CD4-positive, alpha-beta T cell treated with Interleukin-10 for 1 hour (primary cell): ENCODE measurements around the gene TP73.
A peak's percentile ranks its signal among the peaks of the same experiment; 100 is the strongest.

ENCODE experiments used
- DNase-seq: peaks from one replicate; pipeline ENCODE4 v3.0.0-alpha.2; 2020

Gene TP73

GRCh38 chr1:3691421-3692204 is 39.3 kb downstream of the TP73 start:
- no peak for DNase-seq

GRCh38 chr1:3692598-3692997 is 40.3 kb downstream of the TP73 start:
- DNase-seq, result no peak

DNA sequence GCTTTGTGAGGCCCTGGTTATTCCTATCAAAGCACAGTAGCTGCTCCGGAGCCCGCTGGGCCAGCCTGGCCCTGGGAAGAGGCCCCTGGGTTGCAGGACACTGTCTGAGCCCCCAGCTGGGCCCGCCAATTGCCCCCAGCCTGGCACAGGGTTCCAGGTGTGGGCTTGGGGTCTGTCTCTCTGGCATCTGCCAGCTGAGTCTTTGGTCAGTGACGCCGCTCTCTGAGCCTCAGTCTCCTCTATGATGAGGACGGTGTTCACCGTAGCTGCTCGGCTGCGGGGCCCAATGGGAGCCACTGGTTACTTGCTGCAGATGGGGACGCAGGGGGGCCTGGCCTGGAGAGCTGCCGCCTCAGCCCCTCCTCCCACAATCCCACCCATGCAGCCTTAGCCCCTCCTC is 41.0 kb downstream of the TP73 start:
- DNase-seq, result no peak

DNA sequence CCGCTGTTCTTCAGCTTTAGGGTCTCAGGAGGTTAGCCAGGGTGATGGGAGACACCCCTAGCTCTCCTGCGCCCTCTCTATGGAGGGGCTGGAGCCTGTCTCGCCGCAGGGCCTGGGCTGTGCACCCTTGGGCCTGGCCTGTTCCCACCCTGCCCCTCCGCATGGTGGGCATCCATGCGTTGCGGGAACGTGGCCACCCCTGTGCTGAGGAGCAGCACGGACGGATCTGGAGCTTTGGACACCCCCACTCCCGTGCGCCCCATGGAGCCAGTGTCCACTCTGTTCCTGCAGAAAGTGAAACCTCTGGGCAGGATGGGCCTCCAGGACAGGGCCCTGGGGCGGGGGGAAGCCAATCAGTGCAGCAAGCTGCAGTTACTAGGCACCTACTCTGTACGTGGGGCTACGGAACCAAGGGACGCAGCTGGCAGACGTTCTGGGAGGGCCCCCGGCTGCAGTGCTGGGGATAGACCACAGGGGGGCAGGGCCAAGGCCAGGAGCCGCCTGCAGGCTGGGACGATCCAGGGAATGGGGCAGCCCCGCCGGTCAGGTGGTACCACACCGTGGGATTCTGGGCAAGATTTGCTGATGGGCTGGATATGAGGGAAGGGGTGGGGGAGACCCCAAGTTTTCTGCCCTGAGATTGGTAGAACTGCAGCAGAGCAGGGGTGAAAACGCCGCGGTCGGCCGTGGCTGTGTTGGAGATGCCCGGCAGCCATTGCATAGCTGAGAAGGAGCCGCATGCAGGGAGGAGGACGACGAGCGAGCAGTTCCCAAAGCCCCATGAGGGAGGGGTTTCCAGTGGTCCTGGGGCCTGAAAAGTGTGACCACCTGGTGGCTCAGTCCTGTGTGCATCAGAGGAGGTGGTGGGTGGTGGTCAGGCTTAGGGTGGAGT is 43.3 kb downstream of the TP73 start:
- peak; percentile 17 for DNase-seq

GRCh38 chr1:3696689-3697088 is 44.4 kb downstream of the TP73 start:
- no peak for DNase-seq

DNA sequence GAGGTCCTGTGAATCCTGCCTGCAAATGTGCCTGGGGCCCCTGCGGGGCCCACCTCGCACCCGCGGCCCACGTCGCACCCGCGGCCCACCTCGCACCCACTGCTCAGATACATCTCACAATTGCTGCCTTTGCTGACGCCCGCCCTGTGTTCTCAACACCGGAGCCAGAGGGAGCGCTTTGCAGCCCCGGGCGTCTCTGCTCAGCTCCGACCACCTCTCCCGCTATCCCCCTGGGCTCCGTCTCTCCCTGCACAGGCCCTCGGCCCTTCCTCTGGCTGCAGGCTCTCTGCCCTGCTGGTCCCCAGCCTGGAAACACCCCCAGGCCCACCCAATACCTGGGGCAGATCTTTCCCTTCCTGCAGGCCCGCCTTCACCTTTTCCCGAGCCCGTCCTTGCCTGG is 44.8 kb downstream of the TP73 start:
- no peak for DNase-seq

DNA sequence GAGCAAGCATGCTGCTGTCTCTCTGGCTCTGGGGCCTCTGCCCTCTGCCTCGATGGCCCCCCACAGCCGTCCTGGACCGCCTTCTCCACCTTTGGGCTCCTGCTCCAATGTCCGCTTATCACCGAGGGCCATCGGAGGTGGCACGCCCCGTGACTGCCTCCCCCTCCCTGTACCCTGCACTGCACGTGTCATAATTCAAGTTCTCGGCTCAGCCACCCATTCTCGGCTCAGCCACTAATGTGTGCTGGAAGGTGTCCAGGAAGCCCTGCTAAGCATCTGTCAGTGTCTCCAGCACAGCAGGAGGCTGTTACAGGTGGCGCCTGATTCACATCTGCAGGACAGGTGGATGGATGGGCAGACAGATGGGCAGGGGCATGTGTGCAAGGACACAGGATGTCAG is 45.5 kb downstream of the TP73 start:
- DNase-seq, result no peak

DNA sequence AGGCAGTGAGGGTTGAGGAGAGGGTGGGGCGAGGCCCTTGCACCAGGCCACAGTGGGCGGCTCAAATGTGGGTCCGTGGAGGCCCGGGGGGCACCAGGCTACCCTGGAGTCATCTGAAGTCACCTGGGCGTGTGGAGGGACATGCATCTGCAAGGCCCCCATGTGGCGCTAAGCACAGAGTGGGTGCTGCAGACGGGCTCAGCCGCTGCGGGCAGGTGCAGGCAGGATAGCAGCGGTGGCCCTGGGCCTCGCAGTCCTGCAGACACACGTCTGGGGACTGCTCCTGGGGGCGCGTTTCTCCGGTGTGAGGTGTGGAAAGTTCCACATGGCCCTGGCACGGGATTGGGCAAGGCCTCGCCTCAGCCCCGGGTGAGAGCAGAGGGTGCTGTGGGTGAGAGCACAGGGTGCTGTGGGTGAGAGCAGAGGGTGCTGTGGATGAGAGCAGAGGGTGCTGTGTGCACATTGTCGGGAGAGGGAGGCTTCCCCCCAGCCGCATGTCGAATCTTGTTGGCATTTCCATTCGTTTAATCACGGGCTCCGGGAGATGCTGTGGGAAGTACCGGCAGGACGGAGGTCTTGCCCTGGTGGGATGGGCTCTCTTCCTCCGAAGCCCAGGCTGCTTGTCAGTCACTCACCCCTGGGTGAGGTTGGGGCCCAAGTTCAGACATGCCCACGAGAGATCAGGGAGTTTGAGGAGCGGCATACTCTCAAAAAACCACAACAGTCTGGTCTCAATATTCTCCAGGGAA is 46.5 kb downstream of the TP73 start:
- DNase-seq, result no peak

DNA sequence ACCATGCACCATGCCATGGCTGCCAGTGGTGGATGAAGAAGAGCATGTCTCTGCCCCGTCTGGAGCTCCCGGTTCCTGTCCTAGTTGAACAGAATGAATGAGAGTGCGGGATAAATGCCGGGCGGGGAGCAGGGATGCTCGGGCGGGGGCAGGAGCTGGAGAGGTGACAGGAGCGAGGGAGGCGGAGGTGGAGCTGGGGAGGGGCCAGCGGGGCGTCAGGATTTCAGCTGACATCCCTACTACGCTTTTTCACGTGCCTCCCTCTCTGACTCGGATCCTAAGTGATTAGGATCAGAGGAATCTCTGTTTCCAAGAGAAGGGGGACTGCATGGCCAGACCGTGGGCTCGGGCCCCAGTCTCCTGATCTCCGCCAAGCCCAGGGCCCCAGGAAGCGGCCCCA is 47.3 kb downstream of the TP73 start:
- DNase-seq, result no peak

DNA sequence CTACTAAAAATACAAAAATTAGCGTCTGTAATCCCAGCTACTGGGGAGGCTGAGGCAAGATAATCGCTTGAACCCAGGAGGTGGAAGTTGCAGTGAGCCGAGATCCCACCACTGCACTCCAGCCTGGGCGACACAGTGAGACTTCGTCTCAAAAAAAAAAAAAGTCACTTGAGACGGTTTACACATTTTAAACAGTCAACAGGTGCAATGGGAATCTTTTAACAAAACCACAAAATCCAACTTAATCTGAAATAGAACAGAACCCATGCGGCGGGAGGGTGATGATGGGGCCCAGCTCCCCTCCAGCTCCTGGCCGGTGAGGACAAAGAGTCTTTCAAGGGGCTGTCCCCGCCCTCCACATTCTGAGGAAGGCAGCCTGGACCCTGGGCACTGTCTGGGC is 48.3 kb downstream of the TP73 start:
- no peak for DNase-seq

- DNase-seq, result no peak
These were observed 50.2 kb downstream of the TP73 start for GRCh38 chr1:3702528-3702927.

DNA sequence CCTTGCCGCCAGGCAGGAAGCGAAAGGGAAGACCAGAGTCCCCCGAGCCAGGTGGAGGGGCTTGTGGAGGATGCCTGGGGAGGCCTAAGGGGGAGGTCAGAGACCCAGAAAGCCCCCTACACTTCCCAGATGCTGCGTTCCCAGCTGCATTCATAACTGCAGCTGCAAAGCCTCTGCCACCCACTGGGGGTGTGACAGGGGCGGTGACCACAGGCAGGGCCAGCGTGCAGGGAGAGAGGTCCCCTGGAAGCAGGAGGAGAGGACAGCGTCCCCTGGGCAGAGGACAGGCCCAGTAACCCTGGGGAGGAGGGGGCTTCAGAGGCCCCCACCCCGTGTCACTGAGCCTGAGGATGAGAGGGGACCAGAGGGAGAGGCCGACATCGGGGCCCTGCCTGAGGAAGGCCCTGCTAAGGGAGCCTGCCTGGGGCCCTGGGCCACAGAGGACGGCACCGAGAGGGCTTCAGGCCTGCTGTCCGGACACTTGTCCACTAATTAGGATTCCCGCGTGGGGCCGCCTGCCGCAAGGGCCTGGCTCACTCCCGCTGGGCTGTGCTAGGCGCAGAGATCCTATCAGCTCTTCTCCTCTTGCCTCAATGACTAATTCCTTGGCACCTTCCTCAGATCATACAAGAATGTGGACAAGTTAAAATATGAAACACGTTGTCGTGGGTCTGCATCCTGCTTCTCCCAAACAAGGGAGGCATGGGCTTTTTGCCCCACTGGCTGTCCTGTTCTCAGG is 50.8 kb downstream of the TP73 start:
- no peak for DNase-seq

- DNase-seq, result no peak
These were observed 51.6 kb downstream of the TP73 start for GRCh38 chr1:3703786-3704371.

DNA sequence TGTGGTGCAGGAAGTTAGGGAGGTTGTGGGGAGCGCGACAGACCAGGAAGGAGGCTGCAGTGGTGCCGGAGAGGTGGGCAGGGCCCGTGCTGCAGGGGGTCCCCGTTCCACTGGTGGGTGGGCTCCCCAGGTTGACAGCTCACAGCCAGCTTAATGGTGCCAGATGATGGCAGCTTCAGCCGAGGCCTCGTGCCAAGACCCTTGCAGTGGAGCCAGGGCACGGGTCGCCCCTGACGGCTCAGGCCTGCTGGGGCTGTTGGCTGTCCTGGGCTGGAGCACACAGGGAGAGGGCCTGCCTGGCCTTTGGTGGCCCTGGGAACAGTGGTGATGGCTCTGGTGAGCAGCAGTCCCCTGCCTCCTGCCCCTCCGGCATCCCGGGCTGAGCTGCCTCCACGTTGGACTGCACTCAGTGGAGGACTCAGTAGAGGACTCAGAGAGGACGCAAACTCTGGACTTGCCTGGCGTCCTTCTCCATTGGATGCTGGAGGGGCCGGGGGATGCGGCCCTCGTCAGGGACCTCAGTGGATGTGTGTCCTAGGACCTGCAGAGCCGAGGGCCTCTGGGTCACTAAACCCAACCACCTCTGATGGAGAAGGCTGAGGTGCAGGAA is 53.1 kb downstream of the TP73 start:
- DNase-seq, result no peak

DNA sequence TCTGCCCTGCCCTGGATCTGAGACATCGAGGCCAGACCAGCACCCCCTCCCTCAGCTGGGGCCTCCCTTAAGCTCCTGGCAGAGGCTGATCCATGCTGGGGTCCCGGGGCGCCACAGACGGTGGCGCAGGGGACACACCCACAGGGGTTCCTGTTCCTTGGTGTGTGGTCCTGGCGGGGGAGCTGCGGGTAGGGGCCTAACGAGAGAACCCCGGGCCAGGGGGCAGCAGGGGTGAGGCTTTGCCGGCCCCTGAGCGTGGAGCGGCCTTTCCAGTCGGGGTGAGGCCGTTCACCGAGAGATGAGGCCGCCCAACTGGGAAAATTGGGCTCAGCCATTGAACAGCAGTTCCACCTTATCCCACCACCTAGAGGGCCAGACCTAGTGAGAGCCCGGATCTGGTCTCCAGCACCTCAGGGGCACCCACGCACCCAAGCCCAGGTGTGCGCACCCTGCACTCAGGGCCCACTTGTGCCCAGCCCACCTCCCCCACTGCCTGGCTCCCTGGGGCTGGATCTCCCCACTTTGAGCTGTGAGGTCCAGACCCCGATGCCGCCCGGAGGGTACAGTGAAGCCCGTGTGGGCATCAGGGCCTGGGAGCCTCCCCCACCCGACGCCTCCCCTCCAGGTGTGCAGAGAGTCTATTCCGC is 54.5 kb downstream of the TP73 start:
- DNase-seq, result no peak

DNA sequence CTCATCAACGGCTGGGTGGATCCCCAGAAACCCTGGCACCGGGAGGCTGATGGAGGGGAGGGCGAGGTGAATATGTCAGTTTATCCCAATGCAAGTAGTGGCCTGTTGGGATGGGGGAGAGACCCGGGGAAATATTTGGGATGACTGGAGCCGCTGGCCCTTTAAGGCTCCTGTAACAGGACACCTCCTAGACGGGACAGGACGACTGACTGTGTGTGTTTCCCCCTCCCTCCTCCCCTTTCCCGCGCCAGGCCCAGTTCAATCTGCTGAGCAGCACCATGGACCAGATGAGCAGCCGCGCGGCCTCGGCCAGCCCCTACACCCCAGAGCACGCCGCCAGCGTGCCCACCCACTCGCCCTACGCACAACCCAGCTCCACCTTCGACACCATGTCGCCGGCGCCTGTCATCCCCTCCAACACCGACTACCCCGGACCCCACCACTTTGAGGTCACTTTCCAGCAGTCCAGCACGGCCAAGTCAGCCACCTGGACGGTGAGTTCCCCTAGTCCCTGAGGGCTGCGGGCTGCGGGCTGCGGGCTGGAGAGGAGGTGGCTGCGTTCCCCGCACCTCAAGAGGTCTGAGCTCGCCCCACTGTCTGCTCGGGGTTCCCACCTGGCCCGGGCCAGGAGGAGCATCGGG is 55.1 kb downstream of the TP73 start:
- DNase-seq, result no peak

DNA sequence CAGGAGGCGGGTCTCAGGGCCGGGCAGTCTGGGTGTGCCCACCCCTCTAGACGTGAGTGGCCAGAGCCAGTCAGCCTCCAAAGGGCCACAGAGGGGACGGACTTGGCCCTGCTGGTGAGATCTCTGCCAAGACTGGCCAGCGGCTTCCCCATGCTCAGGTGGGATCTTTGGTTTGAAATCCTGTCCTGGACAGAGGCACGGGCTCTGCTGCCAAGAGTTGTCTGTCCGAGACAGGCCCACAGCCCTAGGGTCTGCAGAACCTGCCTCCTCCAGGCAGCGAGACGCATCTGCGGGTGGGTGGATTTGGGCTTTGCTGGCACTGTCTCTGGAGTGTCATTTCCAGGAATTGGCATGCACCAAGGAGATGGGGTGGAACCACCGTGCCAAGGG is 55.6 kb downstream of the TP73 start:
- DNase-seq, result no peak

DNA sequence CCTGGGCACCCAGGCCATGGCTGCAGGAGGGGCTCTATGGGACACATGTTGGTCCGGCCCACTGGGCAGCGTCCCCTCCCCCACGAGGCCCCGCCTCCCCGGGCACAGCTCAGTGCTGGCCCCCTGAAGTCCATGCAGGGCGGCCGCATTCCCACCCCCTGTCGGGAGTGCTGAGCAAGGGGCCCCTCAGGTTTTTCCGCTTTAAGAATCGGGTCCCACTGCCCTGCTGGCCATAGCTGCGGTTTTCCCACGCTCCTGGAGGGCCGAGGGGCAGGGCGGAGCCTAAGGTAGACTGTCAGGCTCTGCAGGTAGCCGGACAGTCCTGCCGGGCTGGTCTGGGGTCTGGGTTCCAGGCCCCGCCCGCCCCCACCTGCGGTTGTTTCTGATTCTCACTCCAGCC is 56.5 kb downstream of the TP73 start:
- DNase-seq, result no peak

- DNase-seq, result no peak
These were observed 57.9 kb downstream of the TP73 start for GRCh38 chr1:3710251-3710650.

GRCh38 chr1:3711381-3711779 is 59.1 kb downstream of the TP73 start:
- DNase-seq, result no peak
